ENCODE results near the gene AGRP. TPM values are rescaled to one million over a fixed set of nuclear protein-coding genes. Genes with fewer than 3 reads are reported as not detected.

The AGRP gene
- total RNA-seq, 1 donor from 2014 or later = 8.5 TPM

DNA sequence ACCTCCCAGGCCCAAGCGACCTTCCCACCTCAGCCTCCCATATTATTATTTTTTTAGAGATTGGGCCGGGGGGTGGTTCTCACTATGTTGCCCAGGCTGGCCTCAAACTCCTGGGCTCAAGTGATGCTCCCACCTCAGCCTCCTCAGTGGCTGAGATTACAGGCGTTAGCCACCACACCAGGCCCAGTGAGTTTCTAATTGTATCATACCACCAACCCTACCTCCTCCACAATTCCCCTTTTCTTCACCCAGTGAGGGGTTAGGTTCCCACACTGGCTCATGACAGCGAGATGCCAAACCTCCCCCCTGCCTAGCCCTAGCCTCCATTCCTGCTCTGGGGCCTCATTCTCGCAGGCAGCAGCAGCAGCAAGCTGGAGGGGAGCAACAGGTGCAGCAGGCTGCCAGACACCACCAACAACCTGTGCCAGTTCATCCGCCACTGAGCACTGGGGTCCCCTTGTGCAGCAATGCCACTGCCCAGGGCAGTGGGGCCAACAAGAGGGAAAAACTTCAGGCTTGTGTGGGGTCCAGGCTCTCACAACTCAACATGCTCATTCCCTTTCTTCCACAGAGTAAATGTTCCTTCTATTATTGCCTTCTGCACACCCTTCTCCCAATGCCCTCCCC is 11.5 kb downstream of the AGRP start:
- Histone ChIP-seq H3K36me3 (peaks cover 6% of the 10 kb centered on the region), H3K4me1 (peaks cover 86% of the 10 kb centered on the region), H3K9me3 (no peaks in the 10 kb centered on the region), H3K27me3 (ENCODE audit: low read depth) (no peaks in the 10 kb centered on the region), H3K27ac (no peak overlapping the region), H3K4me3 (no peak overlapping the region)
- DNase-seq = no peak
- no peak for ATAC-seq
- intact Hi-C loops (cut with DNase I) = no loop called here
- TF ChIP-seq, protein P1, sequence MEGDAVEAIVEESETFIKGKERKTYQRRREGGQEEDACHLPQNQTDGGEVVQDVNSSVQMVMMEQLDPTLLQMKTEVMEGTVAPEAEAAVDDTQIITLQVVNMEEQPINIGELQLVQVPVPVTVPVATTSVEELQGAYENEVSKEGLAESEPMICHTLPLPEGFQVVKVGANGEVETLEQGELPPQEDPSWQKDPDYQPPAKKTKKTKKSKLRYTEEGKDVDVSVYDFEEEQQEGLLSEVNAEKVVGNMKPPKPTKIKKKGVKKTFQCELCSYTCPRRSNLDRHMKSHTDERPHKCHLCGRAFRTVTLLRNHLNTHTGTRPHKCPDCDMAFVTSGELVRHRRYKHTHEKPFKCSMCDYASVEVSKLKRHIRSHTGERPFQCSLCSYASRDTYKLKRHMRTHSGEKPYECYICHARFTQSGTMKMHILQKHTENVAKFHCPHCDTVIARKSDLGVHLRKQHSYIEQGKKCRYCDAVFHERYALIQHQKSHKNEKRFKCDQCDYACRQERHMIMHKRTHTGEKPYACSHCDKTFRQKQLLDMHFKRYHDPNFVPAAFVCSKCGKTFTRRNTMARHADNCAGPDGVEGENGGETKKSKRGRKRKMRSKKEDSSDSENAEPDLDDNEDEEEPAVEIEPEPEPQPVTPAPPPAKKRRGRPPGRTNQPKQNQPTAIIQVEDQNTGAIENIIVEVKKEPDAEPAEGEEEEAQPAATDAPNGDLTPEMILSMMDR (IDR thresholded peaks at IDR 0.05) = no peak

DNA sequence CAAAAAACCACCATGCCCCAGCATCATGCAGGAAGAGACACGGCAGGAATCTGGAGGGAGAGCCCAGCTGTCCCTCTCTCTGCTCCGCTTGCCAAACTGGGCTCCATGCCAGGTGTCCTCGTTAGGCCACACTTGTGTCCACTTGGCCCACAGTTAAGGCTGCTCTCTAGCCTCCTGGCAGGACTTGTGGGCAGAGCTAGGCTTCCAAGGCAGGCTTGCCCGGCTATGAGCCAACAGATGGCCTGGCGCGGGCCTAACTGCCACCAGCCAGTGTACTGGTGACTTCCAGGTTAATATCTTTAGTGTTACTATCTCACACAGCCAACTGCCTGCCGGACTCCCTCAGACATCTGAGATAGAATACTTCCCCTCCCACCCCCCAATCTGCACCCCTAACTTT is 13.0 kb downstream of the AGRP start:
- no peaks in the 10 kb centered on the region for H3K9me3 ChIP-seq
- peaks cover 79% of the 10 kb centered on the region for H3K4me1 ChIP-seq
- DNase-seq (peak; percentile 87), ATAC-seq (peak; percentile 70 to 77)
- no peak overlapping the region for H3K27ac ChIP-seq
- H3K4me3 ChIP-seq = no peak overlapping the region
- H3K36me3 ChIP-seq = peaks cover 5% of the 10 kb centered on the region
- no peaks in the 10 kb centered on the region for H3K27me3 ChIP-seq (ENCODE audit: low read depth)
- intact Hi-C loops (cut with DNase I) = no loop called here
- TF ChIP-seq, protein P1 (IDR thresholded peaks at IDR 0.05) = no peak

DNA sequence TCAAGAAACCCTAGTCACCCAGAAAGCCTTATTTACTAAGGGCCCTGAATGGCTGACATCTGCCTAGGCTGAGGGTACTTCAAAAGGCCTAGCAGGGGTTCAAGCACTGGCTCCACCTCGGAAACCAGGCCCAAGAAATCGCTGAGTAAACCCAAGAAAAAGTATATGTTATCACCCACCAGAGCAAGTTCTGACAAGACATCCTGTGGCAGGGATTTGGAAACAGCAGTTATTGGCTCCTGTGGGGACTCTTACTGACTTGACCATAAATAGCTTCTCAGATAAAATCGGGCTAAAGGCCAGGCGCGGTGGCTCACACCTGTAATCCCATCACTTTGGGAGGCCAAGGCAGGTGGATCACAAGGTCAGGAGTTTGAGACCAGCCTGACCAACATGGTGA is 14.6 kb downstream of the AGRP start:
- Histone ChIP-seq H3K36me3 (peaks cover 9% of the 10 kb centered on the region), H3K4me3 (no peak overlapping the region), H3K4me1 (peaks cover 75% of the 10 kb centered on the region), H3K27ac (peak overlapping the region; percentile 11), H3K27me3 (ENCODE audit: low read depth) (no peaks in the 10 kb centered on the region), H3K9me3 (no peaks in the 10 kb centered on the region)
- DNase-seq (no peak), ATAC-seq (no peak)
- TF ChIP-seq, protein P1 (IDR thresholded peaks at IDR 0.05) = no peak
- intact Hi-C loops (cut with DNase I) = no loop called here

- DNase-seq (no peak), ATAC-seq (no peak)
- no peaks in the 10 kb centered on the region for H3K27me3 ChIP-seq (ENCODE audit: low read depth)
- TF ChIP-seq, protein P1 (IDR thresholded peaks at IDR 0.05) = no peak
- intact Hi-C loops (cut with DNase I) = no loop called here
- peaks cover 72% of the 10 kb centered on the region for H3K4me1 ChIP-seq
- H3K4me3 ChIP-seq = no peak overlapping the region
- H3K36me3 ChIP-seq = peaks cover 9% of the 10 kb centered on the region
- H3K9me3 ChIP-seq = no peaks in the 10 kb centered on the region
- no peak overlapping the region for H3K27ac ChIP-seq
Observed at GRCh38 chr16:67466581-67466980, 16.8 kb downstream of the AGRP start.

- TF ChIP-seq, protein P1 (IDR thresholded peaks at IDR 0.05) = no peak
- Histone ChIP-seq H3K4me1 (peaks cover 72% of the 10 kb centered on the region), H3K4me3 (no peak overlapping the region), H3K27me3 (ENCODE audit: low read depth) (no peaks in the 10 kb centered on the region), H3K9me3 (no peaks in the 10 kb centered on the region), H3K27ac (no peak overlapping the region), H3K36me3 (peaks cover 17% of the 10 kb centered on the region)
- ATAC-seq (no peak), DNase-seq (no peak)
- intact Hi-C loops (cut with DNase I) = no loop called here
Observed at GRCh38 chr16:67464565-67464964, 18.8 kb downstream of the AGRP start.
